Fibroblast of the conjunctiva (primary cell): Measurements from ENCODE around the gene CHCHD4.

Experiments used
- DNase-seq: peaks from one replicate; pipeline ENCODE4 v3.0.0-alpha.2; 2010; ENCODE audit warnings: low read depth

Gene CHCHD4

GRCh38 chr3:14150078-14150477, 25.4 kb upstream of the CHCHD4 start:
- DNase-seq: no peak

DNA sequence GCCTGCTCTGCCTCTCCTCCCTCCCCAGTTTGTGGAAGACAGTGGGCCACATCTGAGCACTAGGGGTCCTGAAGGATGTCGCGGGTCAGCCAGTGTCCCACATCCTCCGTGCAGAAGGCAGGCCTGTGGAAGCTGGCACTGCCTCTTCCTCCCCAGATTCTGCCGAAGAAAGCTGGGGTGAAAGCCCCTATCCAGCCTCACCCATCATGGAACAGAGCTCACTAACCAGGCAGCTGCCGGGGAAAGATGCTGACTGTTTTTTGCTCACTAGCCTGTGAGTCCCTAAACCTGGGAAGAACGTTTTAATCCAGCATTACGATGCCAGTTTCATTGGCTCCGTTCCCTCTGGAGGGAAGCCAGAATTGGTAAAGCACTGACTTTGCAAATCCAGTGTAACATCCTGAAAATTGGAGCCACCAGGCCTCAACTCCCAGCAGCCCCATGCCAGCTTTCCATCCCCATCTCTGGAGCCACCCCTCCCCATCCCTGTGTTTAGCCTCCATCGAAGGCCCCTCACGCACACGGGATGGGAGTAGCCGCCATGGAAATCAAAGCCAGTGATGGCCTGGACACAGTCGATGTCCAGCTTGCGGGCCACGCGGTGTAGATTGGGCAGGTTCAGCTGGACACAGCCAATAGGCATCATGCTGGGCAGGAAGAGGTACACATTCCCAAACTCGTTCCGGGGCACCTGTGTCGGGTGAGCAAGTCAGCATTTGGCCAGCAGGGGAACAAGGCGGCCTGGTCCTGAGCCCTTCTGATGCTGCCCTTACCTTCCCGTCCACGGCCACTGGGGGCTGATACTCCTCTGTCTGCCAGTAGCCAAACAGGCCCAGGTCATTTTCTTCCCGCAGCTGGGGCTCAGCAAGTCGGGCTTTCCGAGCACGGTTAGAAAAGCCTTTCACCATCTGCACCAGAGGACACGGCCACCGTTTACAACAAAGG, 23.6 kb upstream of the CHCHD4 start:
- no peak for DNase-seq

DNA sequence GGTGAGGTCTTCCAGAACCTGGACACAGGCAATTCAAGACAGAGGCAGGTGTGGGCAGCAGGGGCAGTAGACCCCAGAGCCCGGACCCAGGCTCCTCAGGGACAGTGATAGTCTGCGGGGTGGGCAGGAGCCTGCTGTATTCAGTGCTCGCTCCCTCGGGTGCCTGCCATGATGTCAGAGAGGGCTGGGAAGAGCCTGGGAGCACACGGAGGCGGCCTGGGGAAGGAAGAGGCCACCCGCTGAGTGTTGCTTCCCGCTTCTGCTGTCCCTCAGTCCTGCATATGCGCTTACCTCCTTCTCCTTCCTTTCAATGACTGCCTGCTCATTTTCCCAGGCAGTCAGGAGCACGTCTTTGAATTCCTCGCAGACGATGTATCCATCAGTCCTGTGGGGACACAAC, 22.9 kb upstream of the CHCHD4 start:
- DNase-seq: no peak

- no peak for DNase-seq
These were observed 22.4 kb upstream of the CHCHD4 start for GRCh38 chr3:14147066-14147435.

GRCh38 chr3:14146381-14147065, 21.9 kb upstream of the CHCHD4 start:
- no peak for DNase-seq

DNA sequence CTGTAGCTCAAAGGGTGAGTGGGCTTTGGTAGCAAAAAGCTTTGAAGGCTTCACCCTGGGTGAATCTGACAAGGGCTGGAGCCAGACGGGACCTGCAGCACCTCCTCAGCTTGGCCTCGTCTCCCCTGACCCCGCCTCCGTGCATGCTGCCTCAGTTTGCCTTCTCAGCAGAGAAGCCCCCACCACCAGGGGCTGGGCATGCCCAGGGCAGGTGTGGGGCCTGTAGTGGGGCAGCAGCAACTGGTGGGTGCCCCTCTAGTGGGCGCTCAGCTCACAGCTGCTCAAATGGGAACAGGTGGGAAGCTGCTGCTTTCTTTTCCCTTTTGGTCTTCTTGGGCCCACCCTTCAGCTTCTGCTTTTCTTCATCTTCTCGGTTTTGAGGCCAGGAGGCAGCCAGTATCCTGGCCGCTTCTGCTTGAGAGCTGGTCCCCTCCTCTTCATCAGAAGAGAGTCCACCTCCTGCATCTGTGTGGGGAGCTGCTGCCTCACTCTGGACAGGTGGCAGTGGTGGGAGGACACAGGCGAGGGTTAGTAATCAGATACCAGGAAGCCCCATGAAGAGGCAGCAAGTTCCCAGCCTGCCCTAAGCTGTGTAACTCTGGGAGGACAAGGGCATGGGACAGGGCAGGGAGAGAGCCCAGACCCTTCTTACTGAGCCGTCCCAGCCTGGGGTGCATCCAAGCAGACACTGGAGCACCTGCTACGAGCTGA, 21.2 kb upstream of the CHCHD4 start:
- no peak for DNase-seq

- no peak for DNase-seq
These were observed 20.6 kb upstream of the CHCHD4 start for GRCh38 chr3:14145236-14145635.

DNA sequence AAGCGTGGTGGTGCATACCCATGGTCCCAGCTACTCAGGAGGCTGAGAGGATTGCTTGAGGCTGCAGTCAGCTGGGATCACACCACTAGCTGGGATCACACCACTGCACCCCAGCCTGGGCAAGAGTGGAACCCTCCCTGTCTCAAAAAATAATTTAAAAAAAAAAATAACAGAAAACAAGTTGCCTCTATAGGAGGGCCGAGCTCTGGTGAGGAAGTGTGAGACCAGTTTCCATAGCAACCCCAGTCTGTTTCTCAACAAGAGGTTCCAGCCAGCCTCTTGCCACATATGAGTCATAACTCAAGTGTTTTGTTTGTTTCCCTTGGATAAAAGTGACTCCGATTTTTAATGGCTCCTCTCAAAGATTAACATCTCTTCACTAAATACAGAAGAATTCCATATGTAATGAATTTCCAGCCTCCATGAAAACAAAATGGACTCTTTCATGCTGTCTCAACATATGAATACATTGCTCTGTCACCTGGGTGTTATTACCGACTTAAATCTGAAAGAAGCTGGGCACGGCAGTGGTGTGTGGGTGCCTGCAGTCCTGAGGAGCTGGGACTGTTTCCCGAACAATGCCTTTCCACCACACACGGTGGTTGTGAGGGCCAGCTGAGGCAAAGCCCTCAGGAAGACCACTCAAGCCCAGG, 19.9 kb upstream of the CHCHD4 start:
- DNase-seq: peak; percentile 100

DNA sequence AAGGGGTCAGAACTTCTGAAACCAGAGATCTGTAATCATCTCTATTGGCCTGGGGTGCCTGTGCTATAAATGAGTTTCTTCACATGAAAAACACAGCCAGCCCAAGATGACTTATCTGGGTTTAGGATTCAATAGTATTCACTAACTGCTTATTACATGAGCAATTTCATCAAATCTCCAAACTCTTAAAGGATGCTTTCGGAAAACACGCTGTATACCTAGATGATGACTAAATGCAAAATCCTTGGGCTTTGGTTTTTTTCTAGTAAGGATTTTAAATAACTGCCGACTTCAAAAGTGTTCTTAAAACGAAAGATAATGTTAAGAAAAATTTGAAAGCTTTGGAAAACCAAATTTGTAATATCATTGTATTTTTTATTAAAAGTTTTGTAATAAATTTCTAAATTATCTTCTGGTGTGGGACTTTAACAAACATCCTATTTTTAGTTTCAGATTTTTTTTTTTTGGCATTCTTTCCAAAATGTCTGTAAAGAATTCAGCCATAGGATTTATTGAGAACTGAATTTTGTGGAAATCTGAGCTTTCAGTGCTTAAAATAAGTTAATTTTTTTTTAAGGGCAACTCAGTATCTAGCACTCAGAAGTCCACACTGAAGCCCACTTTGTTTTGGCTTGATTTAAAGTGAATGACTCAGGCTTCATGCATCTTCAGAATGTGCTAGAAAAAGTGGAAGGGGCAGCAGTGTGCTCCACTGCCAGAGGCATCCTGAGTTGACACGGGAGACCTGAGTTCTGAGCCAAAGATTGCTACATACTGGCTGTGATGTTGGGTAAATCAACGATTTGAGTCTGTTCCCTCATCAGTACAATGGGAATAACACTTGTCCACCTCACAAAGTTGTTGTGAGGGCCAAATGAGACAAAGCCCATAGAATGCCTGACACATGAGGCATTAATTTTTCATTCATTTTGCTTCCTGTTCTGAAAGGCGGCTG, 18.9 kb upstream of the CHCHD4 start:
- DNase-seq: peak; percentile 98

DNA sequence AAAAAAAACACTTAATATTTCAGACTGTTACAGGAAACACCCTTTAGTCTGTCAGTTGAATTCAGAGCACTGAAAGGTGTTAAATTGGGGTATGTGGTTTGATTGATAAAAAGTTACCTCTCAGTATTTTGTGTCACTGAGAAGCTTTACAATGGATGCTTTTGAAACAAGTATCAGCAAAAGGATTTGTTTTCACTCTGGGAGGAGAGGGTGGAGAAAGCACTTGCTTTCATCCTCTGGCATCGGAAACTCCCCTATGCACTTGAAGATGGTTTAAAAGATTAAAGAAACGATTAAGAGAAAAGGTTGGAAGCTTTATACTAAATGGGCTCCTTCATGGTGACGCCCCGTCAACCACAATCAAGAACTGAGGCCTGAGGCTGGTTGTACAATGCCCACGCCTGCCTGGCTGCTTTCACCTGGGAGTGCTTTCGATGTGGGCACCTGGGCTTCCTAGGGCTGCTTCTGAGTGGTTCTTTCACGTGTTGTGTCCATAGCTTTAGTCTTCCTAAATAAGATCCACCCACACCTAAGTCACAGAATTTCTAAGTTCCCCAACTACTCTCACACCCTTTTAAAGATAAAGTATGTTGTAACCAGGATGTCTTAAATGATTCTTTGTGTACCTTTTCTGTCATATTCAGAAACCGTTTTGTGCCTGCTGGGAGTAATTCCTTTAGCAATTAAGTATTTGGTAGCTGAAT, 18.0 kb upstream of the CHCHD4 start:
- DNase-seq: no peak

- DNase-seq: no peak
These were observed 17.1 kb upstream of the CHCHD4 start for GRCh38 chr3:14141602-14142341.

- DNase-seq: no peak
These were observed 16.5 kb upstream of the CHCHD4 start for GRCh38 chr3:14141144-14141543.

- no peak for DNase-seq
These were observed 16.0 kb upstream of the CHCHD4 start for GRCh38 chr3:14140668-14141067.

- DNase-seq: no peak
These were observed 15.1 kb upstream of the CHCHD4 start for GRCh38 chr3:14139771-14140170.

DNA sequence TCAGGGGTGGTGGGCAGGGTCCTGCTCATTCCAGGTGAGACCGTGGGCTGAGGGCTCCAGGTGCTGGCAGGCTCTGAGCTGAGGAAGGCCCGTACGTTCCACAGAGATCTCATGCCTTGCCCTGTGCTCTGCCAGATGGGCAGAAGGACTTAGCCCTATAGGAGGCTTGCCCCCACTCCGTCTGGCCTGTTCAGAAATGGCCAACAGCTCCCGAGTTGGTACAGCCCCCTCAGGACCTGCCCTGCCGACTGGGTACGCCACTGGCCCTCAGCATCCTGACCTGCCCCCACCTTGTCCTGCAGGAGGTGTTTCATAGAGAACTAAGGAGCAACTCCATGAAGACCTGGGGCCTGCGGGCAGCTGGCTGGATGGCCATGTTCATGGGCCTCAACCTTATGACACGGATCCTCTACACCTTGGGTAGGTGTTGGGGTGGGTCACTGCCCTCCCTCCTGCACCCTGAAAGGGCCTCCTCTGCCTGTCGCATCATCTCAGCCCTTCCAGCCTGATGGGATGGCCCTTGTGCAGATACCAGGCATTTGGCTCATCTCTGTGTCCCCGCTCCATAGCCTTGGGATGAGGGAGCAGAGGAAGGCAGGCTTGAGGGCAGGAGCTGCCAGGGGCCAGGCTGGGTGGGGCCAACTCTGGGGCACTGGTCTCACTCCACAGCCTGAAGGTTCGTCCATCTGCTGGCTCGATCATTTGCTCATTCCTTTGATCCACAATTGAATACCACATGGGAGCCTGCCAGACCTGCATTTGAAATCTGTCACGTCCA, 14.4 kb upstream of the CHCHD4 start:
- no peak for DNase-seq

DNA sequence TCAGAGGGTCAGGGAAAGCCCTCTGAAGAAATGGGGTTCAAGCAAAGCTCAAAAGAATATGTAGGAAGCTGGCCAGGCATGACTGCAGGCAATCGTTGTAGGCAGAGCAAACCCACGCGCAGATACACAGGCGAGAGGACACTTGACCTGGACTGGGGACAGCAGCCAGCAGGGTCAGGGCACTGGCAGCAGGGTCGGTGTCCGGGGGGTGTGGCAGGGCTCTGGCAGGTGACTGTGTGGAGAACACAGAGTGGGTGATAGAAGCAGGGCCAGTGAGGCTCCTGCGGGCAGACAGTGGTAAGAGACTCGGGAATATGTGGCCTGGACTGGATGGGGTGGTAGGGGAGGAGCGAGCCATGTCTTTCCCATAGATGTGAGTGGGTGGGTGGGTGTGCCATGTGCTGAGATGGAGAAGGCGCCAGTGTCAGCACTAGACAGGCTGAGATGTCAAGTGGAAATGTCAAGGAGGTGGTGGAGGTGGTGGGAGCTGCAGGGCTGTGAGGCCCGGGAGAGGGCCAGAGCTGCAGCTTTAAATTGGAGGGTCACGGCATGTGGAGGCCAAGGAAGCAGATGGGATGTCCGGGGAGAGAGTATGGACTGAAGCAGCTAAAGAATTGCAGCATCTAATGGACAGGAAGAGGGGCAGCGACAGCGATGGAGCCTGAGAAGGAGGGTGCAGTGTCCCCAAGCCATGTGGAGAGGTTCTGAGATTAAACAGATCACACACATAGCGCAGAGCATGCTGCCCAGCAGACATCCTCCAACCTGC, 13.6 kb upstream of the CHCHD4 start:
- no peak for DNase-seq

DNA sequence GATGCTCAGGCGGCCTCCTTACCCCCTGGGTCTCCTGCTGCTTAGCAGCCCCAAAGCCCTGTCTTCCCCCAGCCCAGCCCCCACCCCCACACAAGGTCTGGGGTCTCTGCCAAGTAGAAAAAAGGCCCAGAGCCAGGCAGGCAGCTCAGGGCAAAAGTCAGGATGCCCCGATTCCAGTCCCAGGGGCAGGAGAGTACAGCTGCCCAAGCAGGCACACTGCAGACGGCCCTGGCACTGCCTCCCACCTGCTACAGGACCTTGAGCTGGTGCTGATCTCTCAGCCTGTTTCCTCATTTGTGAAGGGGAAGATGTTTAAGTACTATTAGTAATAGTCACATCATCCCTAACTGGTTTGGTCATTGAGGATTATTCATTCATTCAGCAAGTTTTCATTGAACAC, 12.8 kb upstream of the CHCHD4 start:
- no peak for DNase-seq

- no peak for DNase-seq
These were observed 12.3 kb upstream of the CHCHD4 start for GRCh38 chr3:14137004-14137403.
